IMR-90 (cell line): Measurements from ENCODE around the gene CACNG6.

Source experiments
- CEBPB ChIP-seq: IDR thresholded peaks from 2 replicates; pipeline ENCODE4 v1.6.1; 2012; ENCODE audit warnings: low read depth, low read length, improper control_type of control experiment
- FOS ChIP-seq: fragments of 150-350 bp; IDR thresholded peaks from 2 replicates; pipeline ENCODE4 v1.6.1; 2016; ENCODE audit warnings: low read depth, low read length
- MAZ ChIP-seq: IDR thresholded peaks from 2 replicates; pipeline ENCODE4 v1.6.1; 2012; ENCODE audit warnings: low read depth, mild to moderate bottlenecking, low read length, improper control_type of control experiment, moderate library complexity, borderline replicate concordance
- MXI1 ChIP-seq: IDR thresholded peaks from 2 replicates; pipeline ENCODE4 v1.6.1; 2012; ENCODE audit warnings: low read depth, mild to moderate bottlenecking, low read length, moderate library complexity, borderline replicate concordance
- POLR2A ChIP-seq: IDR thresholded peaks from 2 replicates; pipeline ENCODE4 v1.6.1; 2012; ENCODE audit warnings: mild to moderate bottlenecking, low read depth, low read length
- RAD21 ChIP-seq: IDR thresholded peaks from 2 replicates; pipeline ENCODE4 v1.6.1; 2012; ENCODE audit warnings: low read length, improper control_type of control experiment
- RCOR1 ChIP-seq: IDR thresholded peaks from 2 replicates; pipeline ENCODE4 v1.6.1; 2012; ENCODE audit warnings: mild to moderate bottlenecking, low read length, improper control_type of control experiment; ENCODE audit not compliant: insufficient replicate concordance
- RFX5 ChIP-seq: IDR thresholded peaks from 2 replicates; pipeline ENCODE4 v1.8.0; 2012; ENCODE audit warnings: low read depth, mild to moderate bottlenecking, low read length, moderate library complexity
- TF ChIP-seq, protein P1 (sequence below): conservative IDR thresholded peaks from 2 replicates; pipeline ENCODE4 v1.5.1; 2012; ENCODE audit warnings: mild to moderate bottlenecking, low read depth, low read length, improper control_type of control experiment
- TF ChIP-seq, protein P2 (sequence below): fragments of 150-350 bp; IDR thresholded peaks from 2 replicates; pipeline ENCODE4 v1.6.1; 2017; ENCODE audit warnings: mild to moderate bottlenecking, antibody characterized with exemption, low read length, low read depth

DNA sequence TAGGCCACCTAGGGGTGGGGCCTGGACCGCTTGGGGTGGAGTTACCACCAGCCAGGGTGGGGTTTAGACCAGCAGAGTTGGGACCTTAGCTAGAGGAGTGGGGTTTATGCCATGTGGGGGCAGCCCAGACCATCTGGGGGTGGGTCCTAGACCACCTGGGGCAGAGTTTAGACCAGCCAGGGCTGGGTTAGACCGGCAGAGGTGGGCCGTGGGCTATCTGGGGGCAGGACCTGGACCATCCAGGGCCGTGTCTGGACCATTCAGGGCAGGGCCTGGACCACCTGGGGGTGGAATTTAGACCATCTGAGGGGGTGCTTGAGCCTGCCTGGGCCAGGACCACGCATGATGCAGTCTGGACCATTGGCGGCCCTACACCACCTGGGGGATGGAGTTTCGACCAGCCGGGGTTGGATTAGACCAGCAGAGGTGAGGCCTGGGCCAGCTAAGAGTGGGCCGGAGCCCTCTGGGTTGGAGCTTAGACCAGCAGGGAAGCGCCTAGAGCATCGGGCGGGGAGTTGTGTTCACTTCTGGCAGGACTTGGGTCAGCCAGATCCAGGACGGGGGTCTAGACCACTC, 10.0 kb upstream of the CACNG6 start:
- TF ChIP-seq, protein P1, sequence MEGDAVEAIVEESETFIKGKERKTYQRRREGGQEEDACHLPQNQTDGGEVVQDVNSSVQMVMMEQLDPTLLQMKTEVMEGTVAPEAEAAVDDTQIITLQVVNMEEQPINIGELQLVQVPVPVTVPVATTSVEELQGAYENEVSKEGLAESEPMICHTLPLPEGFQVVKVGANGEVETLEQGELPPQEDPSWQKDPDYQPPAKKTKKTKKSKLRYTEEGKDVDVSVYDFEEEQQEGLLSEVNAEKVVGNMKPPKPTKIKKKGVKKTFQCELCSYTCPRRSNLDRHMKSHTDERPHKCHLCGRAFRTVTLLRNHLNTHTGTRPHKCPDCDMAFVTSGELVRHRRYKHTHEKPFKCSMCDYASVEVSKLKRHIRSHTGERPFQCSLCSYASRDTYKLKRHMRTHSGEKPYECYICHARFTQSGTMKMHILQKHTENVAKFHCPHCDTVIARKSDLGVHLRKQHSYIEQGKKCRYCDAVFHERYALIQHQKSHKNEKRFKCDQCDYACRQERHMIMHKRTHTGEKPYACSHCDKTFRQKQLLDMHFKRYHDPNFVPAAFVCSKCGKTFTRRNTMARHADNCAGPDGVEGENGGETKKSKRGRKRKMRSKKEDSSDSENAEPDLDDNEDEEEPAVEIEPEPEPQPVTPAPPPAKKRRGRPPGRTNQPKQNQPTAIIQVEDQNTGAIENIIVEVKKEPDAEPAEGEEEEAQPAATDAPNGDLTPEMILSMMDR, result no peak
- TF ChIP-seq POLR2A (no peak), RCOR1 (no peak), CEBPB (no peak), RAD21 (no peak), RFX5 (no peak), FOS (no peak), MXI1 (no peak), MAZ (no peak)
- TF ChIP-seq, protein P2, sequence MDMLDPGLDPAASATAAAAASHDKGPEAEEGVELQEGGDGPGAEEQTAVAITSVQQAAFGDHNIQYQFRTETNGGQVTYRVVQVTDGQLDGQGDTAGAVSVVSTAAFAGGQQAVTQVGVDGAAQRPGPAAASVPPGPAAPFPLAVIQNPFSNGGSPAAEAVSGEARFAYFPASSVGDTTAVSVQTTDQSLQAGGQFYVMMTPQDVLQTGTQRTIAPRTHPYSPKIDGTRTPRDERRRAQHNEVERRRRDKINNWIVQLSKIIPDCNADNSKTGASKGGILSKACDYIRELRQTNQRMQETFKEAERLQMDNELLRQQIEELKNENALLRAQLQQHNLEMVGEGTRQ, result no peak
